HG03095 (cell line): Measurements from ENCODE around the gene TKFC.
"Not testable (repeated sequence)": the region's sequence is repeated elsewhere in the genome, so short reads cannot be mapped to it uniquely, and the experiment has no call there.

ENCODE experiments used
- ATAC-seq: cut with Tn5 transposase; IDR thresholded peaks from one replicate; pipeline ENCODE4 v1.9.1; 2021; ENCODE audit warnings: moderate library complexity; ENCODE audit not compliant: unreplicated experiment

TKFC gene

GRCh38 chr11:61367406-61367805 is 34.4 kb downstream of the TKFC start:
- ATAC-seq: no peak

GRCh38 chr11:61368646-61369045 is 35.6 kb downstream of the TKFC start:
- ATAC-seq: no peak

- no peak for ATAC-seq
These were observed 36.6 kb downstream of the TKFC start for GRCh38 chr11:61369372-61370348.

GRCh38 chr11:61370349-61371005 is 37.4 kb downstream of the TKFC start:
- no peak for ATAC-seq

DNA sequence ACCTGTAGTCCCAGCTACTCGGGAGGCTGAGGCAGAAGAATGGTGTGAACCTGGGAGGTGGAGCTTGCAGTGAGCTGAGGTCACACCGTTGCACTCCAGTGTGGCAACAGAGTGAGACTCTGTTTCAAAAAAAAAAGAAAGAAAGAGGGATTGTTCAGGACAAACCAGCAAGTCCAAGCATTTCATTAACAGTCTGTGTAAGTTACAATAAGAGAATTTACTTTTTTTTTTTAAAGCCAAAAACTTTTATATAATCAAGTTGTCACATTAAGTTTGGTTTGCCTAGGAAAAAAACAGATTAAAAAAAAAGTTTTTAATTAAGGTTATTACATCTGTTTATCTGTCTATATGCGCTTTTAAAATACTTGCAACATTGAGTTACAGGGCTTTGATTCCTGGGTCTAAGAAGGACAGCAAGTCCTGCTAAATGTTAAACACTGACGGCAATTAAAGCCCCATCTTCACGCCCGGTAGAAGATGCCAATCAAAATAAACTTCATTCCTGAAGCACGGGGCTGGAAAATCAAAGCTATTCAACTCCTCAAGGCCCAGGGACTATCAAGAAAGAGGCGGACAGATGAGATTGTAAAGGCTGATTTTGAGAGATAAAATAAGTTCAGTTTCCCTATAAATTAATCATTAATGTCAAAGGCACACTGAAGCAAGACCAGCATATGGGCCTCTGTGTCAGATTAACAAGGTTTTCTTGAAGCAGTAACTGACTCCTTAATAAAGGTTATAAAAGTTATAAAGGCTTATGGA is 39.8 kb downstream of the TKFC start:
- ATAC-seq: no peak

GRCh38 chr11:61375761-61376108 is 42.7 kb downstream of the TKFC start:
- ATAC-seq: no peak

DNA sequence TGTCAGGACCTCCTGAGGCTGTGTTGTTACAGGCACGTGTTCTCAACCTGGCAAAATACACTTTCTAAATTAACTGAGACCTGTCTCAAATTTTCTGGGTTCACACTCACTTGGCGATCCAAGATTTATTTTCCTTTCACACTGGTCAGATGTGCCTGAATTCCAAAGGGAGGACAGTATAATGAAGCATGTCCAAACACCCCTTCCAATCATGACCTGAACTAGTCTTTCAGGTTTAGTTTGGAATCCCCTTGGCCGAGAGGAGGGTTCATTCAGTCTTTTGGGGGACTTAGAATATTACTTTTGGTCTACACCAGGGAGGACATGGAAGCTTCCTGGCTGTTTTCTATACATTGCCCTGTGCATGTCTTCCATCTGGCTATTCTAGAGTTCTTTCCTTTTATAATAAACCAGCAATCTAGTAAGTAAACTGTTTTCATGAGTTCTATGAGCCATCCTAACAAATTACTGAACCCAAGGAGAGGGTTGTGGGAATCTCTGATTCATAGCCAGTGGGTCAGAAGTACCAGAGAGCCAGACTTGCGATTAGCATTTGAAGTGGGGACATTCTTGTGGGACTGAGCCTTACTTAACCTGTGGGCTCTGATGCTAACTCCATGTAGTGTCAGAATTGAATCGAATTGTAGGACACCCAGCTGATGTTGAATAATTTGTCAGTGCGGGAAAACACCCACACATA is 44.6 kb downstream of the TKFC start:
- ATAC-seq: no peak

DNA sequence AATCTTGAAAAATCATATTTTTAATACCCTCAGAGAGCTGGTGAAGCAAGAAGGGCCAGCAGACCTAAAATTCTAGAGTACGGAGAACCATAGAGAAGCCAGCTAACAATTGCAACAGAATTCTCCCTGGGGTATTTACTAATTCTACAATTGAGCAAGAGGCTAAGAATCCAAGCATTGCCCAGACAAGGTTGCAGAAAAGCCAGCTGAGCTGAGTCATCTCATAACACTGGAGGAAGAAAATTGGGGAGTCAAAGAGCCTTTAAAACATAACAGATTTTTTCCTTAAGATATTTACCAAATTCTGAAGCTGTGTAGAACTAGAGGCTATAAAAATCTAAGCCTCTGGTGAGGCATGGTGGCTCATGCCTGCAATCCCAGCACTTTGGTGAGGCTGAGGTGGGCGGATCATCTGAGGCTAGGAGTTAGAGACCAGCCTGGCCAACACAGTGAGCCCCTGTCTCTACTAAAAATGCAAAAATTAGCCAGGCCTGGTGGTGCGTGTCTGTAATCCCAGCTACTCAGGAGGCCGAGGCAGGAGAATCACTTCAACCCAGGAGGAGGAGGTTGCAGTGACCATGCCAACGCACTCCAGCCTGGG is 45.8 kb downstream of the TKFC start:
- no peak for ATAC-seq

GRCh38 chr11:61380884-61381283 is 47.9 kb downstream of the TKFC start:
- ATAC-seq: no peak

GRCh38 chr11:61383859-61384258 is 50.8 kb downstream of the TKFC start:
- not testable (repeated sequence) for ATAC-seq

DNA sequence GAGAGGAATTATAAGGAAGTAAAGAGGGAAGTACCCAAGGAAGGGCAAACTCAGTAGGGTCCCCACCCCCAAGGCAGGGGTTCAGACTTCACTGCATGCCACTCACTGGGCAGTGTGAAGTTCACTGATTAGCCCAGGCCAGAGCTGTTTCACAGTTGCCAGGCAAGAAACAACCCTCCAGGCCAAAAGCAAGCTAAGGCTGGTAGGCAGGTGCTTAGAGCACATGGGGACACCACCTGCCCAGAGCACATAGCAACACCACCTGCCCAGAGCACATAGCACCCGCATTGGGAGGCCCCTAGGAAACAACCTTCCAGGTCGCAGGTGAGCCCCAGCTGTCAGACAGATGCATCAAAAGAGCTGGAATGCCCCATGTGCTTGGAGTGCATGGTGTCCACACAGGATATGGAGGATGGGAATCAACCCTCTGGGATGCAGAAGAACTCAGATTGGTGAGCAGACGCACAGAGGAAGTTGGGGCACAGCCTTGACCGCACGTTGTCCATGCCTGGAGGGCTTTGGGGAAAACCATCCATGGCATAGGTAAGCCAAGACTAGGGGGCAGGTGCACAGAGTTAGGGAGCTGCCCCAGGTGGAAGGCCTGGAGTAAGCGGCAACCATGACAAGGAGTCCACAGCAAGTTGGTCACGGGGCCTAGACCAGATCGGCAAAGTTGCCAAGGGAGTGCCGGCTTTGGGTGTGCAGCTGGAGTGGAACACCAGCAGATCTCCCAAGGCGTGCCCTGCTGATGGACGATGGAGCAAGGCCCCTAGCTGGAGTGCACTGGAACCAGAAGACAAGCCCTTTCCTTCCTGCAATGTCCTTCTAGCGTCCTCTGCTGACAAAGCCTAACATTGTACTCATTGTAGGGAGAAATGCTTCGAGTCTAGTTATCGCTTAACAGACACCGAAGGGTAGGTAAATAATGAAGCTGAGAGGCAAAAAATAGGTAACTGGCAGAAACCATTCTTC is 51.5 kb downstream of the TKFC start:
- ATAC-seq: no peak

- no peak for ATAC-seq
These were observed 57.1 kb downstream of the TKFC start for GRCh38 chr11:61390161-61390560.

GRCh38 chr11:61392981-61393595 is 60.1 kb downstream of the TKFC start:
- ATAC-seq: no peak
